CD14-positive monocyte (primary cell): ENCODE data around the gene SDHAF4. TPM values are rescaled to one million over a fixed set of nuclear protein-coding genes. Genes with fewer than 3 reads are reported as not detected.
A peak's percentile ranks its signal among the peaks of the same experiment; 100 is the strongest.

Source experiments
- DNase-seq, 3 donors: peaks; one replicate each; pipeline ENCODE4 v3.0.0-alpha.2; 2011 to 2022
- H2AFZ ChIP-seq: 2 replicates; pipeline ENCODE4 v1.6.0; 2012; ENCODE audit warnings: mild to moderate bottlenecking, low read depth, low read length, inconsistent platforms; ENCODE audit not compliant: insufficient read depth, poor library complexity, severe bottlenecking
- H3K27ac ChIP-seq, 2 donors: 1 replicate in 1 of 2; 2 replicates in 1 of 2; pipeline ENCODE4 v1.5.1; 2012 to 2013; ENCODE audit warnings: low read length in 2 of 2, control low read depth in 1 of 2, inconsistent platforms in 1 of 2, low read depth in 1 of 2, mild to moderate bottlenecking in 1 of 2
- H3K27me3 ChIP-seq, 2 donors: one replicate each; pipeline versions ENCODE4 v1.6.0 to v1.6.1; 2011 to 2013; ENCODE audit warnings: low read length in 2 of 2; ENCODE audit not compliant: control insufficient read depth in 2 of 2, insufficient read depth in 2 of 2
- H3K36me3 ChIP-seq, 2 donors: replicated peaks in 1 of 2; 1 replicate in 1 of 2; 2 replicates in 1 of 2; pipeline versions ENCODE4 v1.5.1 to v1.6.1; 2012 to 2013; ENCODE audit warnings: low read length in 2 of 2, control low read depth in 1 of 2, inconsistent platforms in 1 of 2, mild to moderate bottlenecking in 1 of 2; ENCODE audit not compliant: insufficient read depth in 2 of 2, control insufficient read depth in 1 of 2
- H3K4me1 ChIP-seq, 2 donors: 1 replicate in 1 of 2; 2 replicates in 1 of 2; pipeline versions ENCODE4 v1.5.1 to v1.6.1; 2012 to 2013; ENCODE audit warnings: low read length in 2 of 2, control low read depth in 1 of 2, inconsistent platforms in 1 of 2, mild to moderate bottlenecking in 1 of 2, moderate library complexity in 1 of 2; ENCODE audit not compliant: insufficient read depth in 2 of 2, control insufficient read depth in 1 of 2
- H3K4me2 ChIP-seq: replicated peaks from 2 replicates; pipeline ENCODE3; 2012; ENCODE audit warnings: low read length, moderate library complexity, mild to moderate bottlenecking; ENCODE audit not compliant: poor library complexity, severe bottlenecking; ENCODE audit errors: extremely low read depth
- H3K4me3 ChIP-seq, 3 experiments: fragments of 200-600 bp in 1 of 3; sonication (generic) in 1 of 3; replicated peaks in 1 of 3; 1 replicate in 2 of 3; 2 replicates in 1 of 3; pipeline ENCODE4 v1.5.1; 2011 to 2013; ENCODE audit warnings: low read length in 3 of 3, mild to moderate bottlenecking in 3 of 3, control low read depth in 2 of 3, low read depth in 2 of 3, inconsistent platforms in 1 of 3, moderate library complexity in 1 of 3
- H3K79me2 ChIP-seq: 2 replicates; pipeline ENCODE4 v1.6.0; 2012; ENCODE audit warnings: mild to moderate bottlenecking, control low read depth, inconsistent platforms, low read length, moderate library complexity; ENCODE audit not compliant: insufficient read depth
- H3K9ac ChIP-seq: 2 replicates; pipeline ENCODE4 v1.6.0; 2017; ENCODE audit warnings: low read length, mild to moderate bottlenecking; ENCODE audit not compliant: insufficient read depth, poor library complexity, severe bottlenecking
- H3K9me3 ChIP-seq, 2 donors: replicated peaks in 1 of 2; 1 replicate in 1 of 2; 2 replicates in 1 of 2; pipeline versions ENCODE4 v1.5.1 to v1.6.1; 2012 to 2013; ENCODE audit warnings: low read length in 2 of 2, control low read depth in 1 of 2; ENCODE audit not compliant: control insufficient read depth in 1 of 2, insufficient read depth in 1 of 2
- H4K20me1 ChIP-seq: 2 replicates; pipeline ENCODE4 v1.6.0; 2012; ENCODE audit warnings: mild to moderate bottlenecking, low read length, control low read depth, moderate library complexity; ENCODE audit not compliant: insufficient read depth
- H3K27ac Mint-ChIP-seq, 7 donors: one replicate each; pipeline ENCODE4 v1.8.0; 2020; ENCODE audit warnings: mild to moderate bottlenecking in 7 of 7, mixed read lengths in 7 of 7, moderate library complexity in 6 of 7, inconsistent platforms in 2 of 7
- H3K27me3 Mint-ChIP-seq, 3 donors: one replicate each; pipeline ENCODE4 v1.8.0; 2021 to 2022; ENCODE audit warnings: low read depth in 3 of 3, mild to moderate bottlenecking in 3 of 3, mixed read lengths in 3 of 3, moderate library complexity in 3 of 3, inconsistent platforms in 1 of 3
- H3K36me3 Mint-ChIP-seq, 2 donors: one replicate each; pipeline ENCODE4 v1.8.0; 2020; ENCODE audit warnings: mixed read lengths in 2 of 2, inconsistent platforms in 1 of 2, mild to moderate bottlenecking in 1 of 2
- H3K4me1 Mint-ChIP-seq: one replicate; pipeline ENCODE4 v1.8.0; 2020; ENCODE audit warnings: mild to moderate bottlenecking, mixed read lengths
- H3K4me3 Mint-ChIP-seq, 2 donors: one replicate each; pipeline ENCODE4 v1.8.0; 2020; ENCODE audit warnings: mild to moderate bottlenecking in 2 of 2, mixed read lengths in 2 of 2, moderate library complexity in 1 of 2
- H3K9me3 Mint-ChIP-seq, 7 donors: one replicate each; pipeline ENCODE4 v1.8.0; 2020 to 2022; ENCODE audit warnings: mixed read lengths in 7 of 7, mild to moderate bottlenecking in 6 of 7, moderate library complexity in 6 of 7, inconsistent platforms in 2 of 7
- CTCF ChIP-seq: fragments of 200-600 bp; IDR thresholded peaks from one replicate; pipeline ENCODE4 v1.8.0; 2022; ENCODE audit warnings: antibody characterized with exemption, mild to moderate bottlenecking
- WGBS: methylation state at CpG from one replicate; pipeline ENCODE4 v1.1.5; 2013; ENCODE audit warnings: missing lambda C conversion rate; ENCODE audit not compliant: insufficient coverage; 5-methylcytosine and 5-hydroxymethylcytosine counted together
- intact Hi-C, 2 donors: fragments of 100-400 bp; cut with micrococcal nuclease; formaldehyde crosslinking; loops; one replicate each; pipeline versions ENCODE4 v1.15.0 to v1.15.1; 2023
- polyA plus RNA-seq, 3 donors: library from polyadenylated mRNA; depleted of rRNA in 1 of 3; unstranded in 2 of 3; stranded (reverse) in 1 of 3; fragments of 300-500 nt in 2 of 3; fragments of >200 nt in 1 of 3; fragmentation: Illumina TruSeq in 2 of 3; gene quantifications; 1 replicate in 2 of 3; 2 replicates in 1 of 3; pipeline ENCODE4 v1.2.3, GENCODE V29; 2012 to 2021

The SDHAF4 gene
- polyA plus RNA-seq, 3 donors = 1.5 to 8.3 (median 7.4) TPM

GRCh38 chr6:70538376-70538775 is 28.4 kb upstream of the SDHAF4 start:
- WGBS = no CpG with 5 or more reads among the region's 1 CpG
- H3K27ac Mint-ChIP-seq = peak overlapping the region; percentile 53 to 89 (median 78)
- H3K4me2 ChIP-seq = no peak overlapping the region

GRCh38 chr6:70547313-70547712 is 19.4 kb upstream of the SDHAF4 start:
- no peaks in the 10 kb centered on the region for H3K9me3 Mint-ChIP-seq
- Histone ChIP-seq H3K27ac (no peak overlapping the region), H3K9ac (no peak overlapping the region), H3K36me3 (no peaks in the 10 kb centered on the region), H4K20me1 (no peaks in the 10 kb centered on the region), H3K27me3 (no peaks in the 10 kb centered on the region), H3K4me2 (no peak overlapping the region), H3K9me3 (no peaks in the 10 kb centered on the region), H3K4me1 (no peaks in the 10 kb centered on the region), H3K79me2 (no peaks in the 10 kb centered on the region), H3K4me3 (no peak overlapping the region), H2AFZ (no peak overlapping the region)
- DNase-seq = no peak
- intact Hi-C loops = no loop called here
- H3K36me3 Mint-ChIP-seq = peaks cover 6 to 12% of the 10 kb centered on the region in 2 donors
- no peak for TF ChIP-seq CTCF
- H3K4me3 Mint-ChIP-seq = no peak overlapping the region
- no peak overlapping the region for H3K27ac Mint-ChIP-seq
- no peaks in the 10 kb centered on the region for H3K27me3 Mint-ChIP-seq
- no peaks in the 10 kb centered on the region for H3K4me1 Mint-ChIP-seq

More at GRCh38 chr6:70538376-70538775, 28.4 kb upstream of the SDHAF4 start:
- H3K4me3 Mint-ChIP-seq = no peak overlapping the region
- no peaks in the 10 kb centered on the region for H3K9me3 ChIP-seq
- H3K36me3 Mint-ChIP-seq = peaks cover 9 to 10% of the 10 kb centered on the region in 2 donors
- no peak for TF ChIP-seq CTCF
- H3K79me2 ChIP-seq = no peaks in the 10 kb centered on the region
- no peaks in the 10 kb centered on the region for H4K20me1 ChIP-seq
- H2AFZ ChIP-seq = no peak overlapping the region
- DNase-seq = peak; percentile 25 to 57 (median 31)
- intact Hi-C loops = no loop called here
- no peaks in the 10 kb centered on the region for H3K27me3 Mint-ChIP-seq
- peaks cover 18% of the 10 kb centered on the region for H3K4me1 Mint-ChIP-seq
- H3K27me3 ChIP-seq = no peaks in the 10 kb centered on the region
- peaks cover 10 to 22% of the 10 kb centered on the region in 2 donors for H3K4me1 ChIP-seq
- H3K36me3 ChIP-seq = peaks cover 10 to 25% of the 10 kb centered on the region in 2 donors
- H3K4me3 ChIP-seq = no peak overlapping the region
- no peak overlapping the region for H3K9ac ChIP-seq
- peaks cover 0 to 7% (median 0%) of the 10 kb centered on the region in 7 donors for H3K9me3 Mint-ChIP-seq
- H3K27ac ChIP-seq = peak overlapping the region in 1 of 2 donors; percentile 39
